IMR-90 (cell line): ENCODE measurements around the gene CLEC16A.

Experiments used
- CEBPB ChIP-seq: IDR thresholded peaks from 2 replicates; pipeline ENCODE4 v1.6.1; 2012; ENCODE audit warnings: low read depth, low read length, improper control_type of control experiment
- CHD1 ChIP-seq: IDR thresholded peaks from 2 replicates; pipeline ENCODE4 v1.6.1; 2012; ENCODE audit warnings: low read depth, low read length, improper control_type of control experiment
- CTCF ChIP-seq: conservative IDR thresholded peaks from 2 replicates; pipeline ENCODE4 v1.5.1; 2012; ENCODE audit warnings: mild to moderate bottlenecking, low read depth, low read length, improper control_type of control experiment
- ELK1 ChIP-seq: fragments of 150-350 bp; IDR thresholded peaks from 2 replicates; pipeline ENCODE4 v1.6.1; 2016; ENCODE audit warnings: low read depth, mild to moderate bottlenecking, low read length, moderate library complexity, borderline replicate concordance
- FOS ChIP-seq: fragments of 150-350 bp; IDR thresholded peaks from 2 replicates; pipeline ENCODE4 v1.6.1; 2016; ENCODE audit warnings: low read depth, low read length
- MAFK ChIP-seq: IDR thresholded peaks from 2 replicates; pipeline ENCODE4 v1.6.1; 2012; ENCODE audit warnings: low read depth, low read length, improper control_type of control experiment
- MAZ ChIP-seq: IDR thresholded peaks from 2 replicates; pipeline ENCODE4 v1.6.1; 2012; ENCODE audit warnings: low read depth, mild to moderate bottlenecking, low read length, improper control_type of control experiment, moderate library complexity, borderline replicate concordance
- MXI1 ChIP-seq: IDR thresholded peaks from 2 replicates; pipeline ENCODE4 v1.6.1; 2012; ENCODE audit warnings: low read depth, mild to moderate bottlenecking, low read length, moderate library complexity, borderline replicate concordance
- POLR2A ChIP-seq: IDR thresholded peaks from 2 replicates; pipeline ENCODE4 v1.6.1; 2012; ENCODE audit warnings: mild to moderate bottlenecking, low read depth, low read length
- RAD21 ChIP-seq: IDR thresholded peaks from 2 replicates; pipeline ENCODE4 v1.6.1; 2012; ENCODE audit warnings: low read length, improper control_type of control experiment
- RCOR1 ChIP-seq: IDR thresholded peaks from 2 replicates; pipeline ENCODE4 v1.6.1; 2012; ENCODE audit warnings: mild to moderate bottlenecking, low read length, improper control_type of control experiment; ENCODE audit not compliant: insufficient replicate concordance
- RFX5 ChIP-seq: IDR thresholded peaks from 2 replicates; pipeline ENCODE4 v1.8.0; 2012; ENCODE audit warnings: low read depth, mild to moderate bottlenecking, low read length, moderate library complexity
- SMC3 ChIP-seq: fragments of 150-350 bp; IDR thresholded peaks from 2 replicates; pipeline ENCODE4 v1.6.1; 2016; ENCODE audit warnings: low read depth, mild to moderate bottlenecking, antibody characterized with exemption, low read length, moderate library complexity
- USF2 ChIP-seq: fragments of 150-350 bp; IDR thresholded peaks from 2 replicates; pipeline ENCODE4 v1.6.1; 2017; ENCODE audit warnings: mild to moderate bottlenecking, antibody characterized with exemption, low read length, low read depth

- TF ChIP-seq CTCF = no peak
- TF ChIP-seq USF2 = no peak
- TF ChIP-seq CEBPB = no peak
- no peak for TF ChIP-seq POLR2A
- no peak for TF ChIP-seq MAZ
- TF ChIP-seq MXI1 = no peak
- TF ChIP-seq SMC3 = no peak
- no peak for TF ChIP-seq RAD21
- TF ChIP-seq FOS = no peak
- no peak for TF ChIP-seq CHD1
- TF ChIP-seq RFX5 = no peak
- no peak for TF ChIP-seq MAFK
- TF ChIP-seq ELK1 = no peak
- no peak for TF ChIP-seq RCOR1
Observed at GRCh38 chr16:11140466-11140865, 196.1 kb downstream of the CLEC16A start.
